Cardiac fibroblast (primary cell): ENCODE measurements around the gene LMTK2.

Experiments
- DNase-seq, 2 donors: peaks; one replicate each; pipeline versions ENCODE4 v3.0.0 to v3.0.0-alpha.2; 2010; ENCODE audit warnings: low read depth in 2 of 2
- H3K4me3 ChIP-seq, 2 donors: replicated peaks in 1 of 2; 1 replicate in 1 of 2; 2 replicates in 1 of 2; pipeline ENCODE4 v1.5.1; 2011; ENCODE audit warnings: low read depth in 2 of 2, low read length in 2 of 2, mild to moderate bottlenecking in 2 of 2, moderate library complexity in 1 of 2
- CTCF ChIP-seq: IDR thresholded peaks from one replicate; pipeline ENCODE4 v1.5.1; 2011; ENCODE audit warnings: low read depth, mild to moderate bottlenecking, low read length, inconsistent platforms

The LMTK2 gene

GRCh38 chr7:98229441-98229840 is 122.8 kb downstream of the LMTK2 start:
- no peak for TF ChIP-seq CTCF
- H3K4me3 ChIP-seq = no peak overlapping the region
- DNase-seq = no peak

- no peak for TF ChIP-seq CTCF
- H3K4me3 ChIP-seq = no peak overlapping the region
- no peak for DNase-seq
Measured at GRCh38 chr7:98229991-98230745, 123.5 kb downstream of the LMTK2 start.

- H3K4me3 ChIP-seq = no peak overlapping the region
- DNase-seq = no peak
- TF ChIP-seq CTCF = no peak
Measured at GRCh38 chr7:98230746-98231471, 124.2 kb downstream of the LMTK2 start.

DNA sequence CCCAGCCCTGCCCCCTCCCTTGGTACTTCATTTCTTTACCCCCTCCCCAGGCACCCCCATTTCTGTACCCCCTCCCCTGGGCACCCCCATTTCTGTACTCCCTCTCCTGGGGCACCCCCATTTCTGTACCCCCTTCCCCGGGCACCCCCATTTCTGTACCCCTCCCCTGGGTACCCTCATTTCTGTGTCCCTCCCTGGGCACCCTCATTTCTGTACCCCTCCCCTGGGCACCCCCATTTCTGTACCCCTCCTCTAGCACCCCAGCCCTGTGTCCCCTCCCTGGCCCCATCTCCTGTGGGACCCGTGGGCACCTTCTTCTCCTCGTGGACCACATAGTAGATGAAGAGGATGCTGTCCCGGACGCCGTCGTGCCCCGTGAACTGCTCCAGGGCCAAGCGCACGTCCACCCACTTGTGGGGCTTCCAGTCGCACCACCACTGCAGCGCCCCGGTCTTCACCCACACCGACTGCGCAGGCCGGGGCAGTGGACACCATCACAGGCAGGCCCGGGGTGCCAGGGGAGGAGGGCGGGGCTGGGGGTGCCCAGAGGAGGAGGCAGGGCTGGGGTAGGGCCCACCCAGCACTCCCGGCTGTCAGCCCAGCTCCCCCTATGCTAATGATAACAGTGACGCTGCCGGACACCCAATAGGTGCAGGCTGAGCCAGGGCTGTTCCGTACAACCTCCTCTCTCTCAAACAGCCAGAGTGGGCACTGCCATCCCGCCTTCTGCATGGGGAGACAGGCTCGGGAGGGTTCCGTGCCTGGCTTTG is 125.0 kb downstream of the LMTK2 start:
- no peak for DNase-seq
- H3K4me3 ChIP-seq = no peak overlapping the region
- TF ChIP-seq CTCF = no peak

- no peak for DNase-seq
- no peak for TF ChIP-seq CTCF
- no peak overlapping the region for H3K4me3 ChIP-seq
Measured at GRCh38 chr7:98232263-98232585, 125.6 kb downstream of the LMTK2 start.

GRCh38 chr7:98232799-98233198 is 126.1 kb downstream of the LMTK2 start:
- H3K4me3 ChIP-seq = no peak overlapping the region
- no peak for DNase-seq
- TF ChIP-seq CTCF = no peak
